ENCODE data around the gene PSMB3.

Gene PSMB3

DNA sequence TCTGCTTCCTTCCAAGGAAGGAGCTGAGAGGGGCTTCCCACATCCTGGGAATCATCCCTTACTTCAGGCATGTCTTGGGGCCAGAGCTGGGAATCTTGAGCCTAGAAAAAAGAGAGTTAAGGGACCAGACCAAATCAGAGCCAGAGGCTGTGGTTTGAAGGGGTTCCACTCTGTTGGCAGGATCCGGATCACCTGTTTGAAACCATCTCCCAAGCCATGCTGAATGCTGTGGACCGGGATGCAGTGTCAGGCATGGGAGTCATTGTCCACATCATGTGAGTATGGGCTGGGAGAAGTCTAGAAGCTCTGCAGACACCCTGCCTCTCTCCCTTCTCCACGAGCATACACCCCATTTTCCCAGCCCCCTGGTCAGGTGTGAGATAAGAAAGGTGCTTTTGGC lies 9.7 kb downstream of the PSMB3 start:
- ChIA-PET CTCF (interaction anchor here (0.7 to 2.2 kb wide), 10 partner anchors 9 to 482 kb away, joined by 3 to 7 read pairs (median 4); partner anchors contain the start of gene PIP4K2B), POLR2A (interaction anchor here (0.7 to 1.4 kb wide), 3 partner anchors 10 to 391 kb away, joined by 3 to 5 read pairs (median 3); partner anchors contain the start of gene PSMB3)
- H3K9me3 ChIP-seq (ENCODE audit: control insufficient read depth, insufficient read depth, low read depth, low read length): no peaks in the 10 kb centered on the region
- no peaks in the 10 kb centered on the region for H3K4me1 ChIP-seq (ENCODE audit: control insufficient read depth, insufficient read depth, low read length)
- H3K27ac ChIP-seq (ENCODE audit: extremely low read depth, low read depth, low read length): peak overlapping the region; percentile 25; the same call in 1 of the 2 replicates
- peaks cover 68 to 92% of the 10 kb centered on the region in 2 experiments for H3K36me3 ChIP-seq (ENCODE audit: control insufficient read depth in 2 of 2, insufficient read depth in 1 of 2, low read length in 2 of 2)
- TF ChIP-seq ZNF571 (tag by site-specific recombination; IDR thresholded peaks at IDR 0.05) (no peak), ZNF600 (tag by site-specific recombination; IDR thresholded peaks at IDR 0.05) (peak; percentile 65)
- H3K4me3 ChIP-seq (ENCODE audit: low read depth, low read length): no peak overlapping the region

- Histone ChIP-seq H3K9me3 (ENCODE audit: control insufficient read depth, insufficient read depth, low read depth, low read length) (no peaks in the 10 kb centered on the region), H3K27ac (ENCODE audit: extremely low read depth, low read depth, low read length) (no peak overlapping the region), H3K4me1 (ENCODE audit: control insufficient read depth, insufficient read depth, low read length) (no peaks in the 10 kb centered on the region), H3K36me3 (ENCODE audit: control insufficient read depth in 2 of 2, insufficient read depth in 1 of 2, low read length in 2 of 2) (peaks cover 46 to 96% of the 10 kb centered on the region in 2 experiments), H3K4me3 (ENCODE audit: low read depth, low read length) (no peak overlapping the region)
- CTCF ChIA-PET: no interaction called here
- POLR2A ChIA-PET: interaction anchor here (0.6 kb wide), 1 partner anchor 77 kb away, joined by 4 read pairs; no protein-coding TSS in a partner anchor
- TF ChIP-seq ZNF221 (tag by site-specific recombination; IDR thresholded peaks at IDR 0.05; ENCODE audit: borderline replicate concordance) (no peak), ZNF23 (tag by site-specific recombination; IDR thresholded peaks at IDR 0.05; ENCODE audit: borderline replicate concordance) (no peak), ZNF132 (tag by site-specific recombination; IDR thresholded peaks at IDR 0.05; ENCODE audit: borderline replicate concordance) (no peak), ZNF658 (tag by site-specific recombination; IDR thresholded peaks at IDR 0.05) (no peak), ZNF610 (tag by site-specific recombination; IDR thresholded peaks at IDR 0.05; ENCODE audit: borderline replicate concordance) (no peak), ZNF514 (tag by site-specific recombination; IDR thresholded peaks at IDR 0.05) (no peak), FEZF1 (tag by site-specific recombination; IDR thresholded peaks at IDR 0.05) (no peak), ZNF600 (tag by site-specific recombination; IDR thresholded peaks at IDR 0.05) (no peak), MZF1 (tag by site-specific recombination; IDR thresholded peaks at IDR 0.05; ENCODE audit: borderline replicate concordance) (no peak), ZBTB6 (tag by site-specific recombination; IDR thresholded peaks at IDR 0.05) (no peak), ZNF623 (tag by site-specific recombination; IDR thresholded peaks at IDR 0.05) (no peak), ZNF114 (tag by site-specific recombination; IDR thresholded peaks at IDR 0.05) (no peak), ZNF654 (tag by site-specific recombination; IDR thresholded peaks at IDR 0.05; ENCODE audit: low read depth) (no peak), ZNF10 (tag by site-specific recombination; IDR thresholded peaks at IDR 0.05) (no peak), ZBTB20 (tag by site-specific recombination; IDR thresholded peaks at IDR 0.05) (no peak), ZFP37 (tag by site-specific recombination; IDR thresholded peaks at IDR 0.05) (no peak), SP2 (tag by site-specific recombination; IDR thresholded peaks at IDR 0.05) (no peak), ZNF792 (tag by site-specific recombination; IDR thresholded peaks at IDR 0.05) (no peak)
- TF ChIP-seq, protein P1, sequence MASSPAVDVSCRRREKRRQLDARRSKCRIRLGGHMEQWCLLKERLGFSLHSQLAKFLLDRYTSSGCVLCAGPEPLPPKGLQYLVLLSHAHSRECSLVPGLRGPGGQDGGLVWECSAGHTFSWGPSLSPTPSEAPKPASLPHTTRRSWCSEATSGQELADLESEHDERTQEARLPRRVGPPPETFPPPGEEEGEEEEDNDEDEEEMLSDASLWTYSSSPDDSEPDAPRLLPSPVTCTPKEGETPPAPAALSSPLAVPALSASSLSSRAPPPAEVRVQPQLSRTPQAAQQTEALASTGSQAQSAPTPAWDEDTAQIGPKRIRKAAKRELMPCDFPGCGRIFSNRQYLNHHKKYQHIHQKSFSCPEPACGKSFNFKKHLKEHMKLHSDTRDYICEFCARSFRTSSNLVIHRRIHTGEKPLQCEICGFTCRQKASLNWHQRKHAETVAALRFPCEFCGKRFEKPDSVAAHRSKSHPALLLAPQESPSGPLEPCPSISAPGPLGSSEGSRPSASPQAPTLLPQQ (tag by site-specific recombination; IDR thresholded peaks at IDR 0.05): no peak
These were observed 13.8 kb downstream of the PSMB3 start for GRCh38 chr17:38766341-38766740.

- Histone ChIP-seq H3K36me3 (ENCODE audit: control insufficient read depth in 2 of 2, insufficient read depth in 1 of 2, low read length in 2 of 2) (peaks cover 52 to 98% of the 10 kb centered on the region in 2 experiments), H3K9me3 (ENCODE audit: control insufficient read depth, insufficient read depth, low read depth, low read length) (no peaks in the 10 kb centered on the region), H3K27ac (ENCODE audit: extremely low read depth, low read depth, low read length) (no peak overlapping the region), H3K4me3 (ENCODE audit: low read depth, low read length) (no peak overlapping the region), H3K4me1 (ENCODE audit: control insufficient read depth, insufficient read depth, low read length) (no peaks in the 10 kb centered on the region)
- ChIA-PET POLR2A (interaction anchor here (0.7 kb wide), 1 partner anchor 17 kb away, joined by 3 read pairs; no protein-coding TSS in a partner anchor), CTCF (interaction anchor here (1.3 kb wide), 1 partner anchor 34 kb away, joined by 4 read pairs; no protein-coding TSS in a partner anchor)
- TF ChIP-seq ZNF138 (tag by site-specific recombination; IDR thresholded peaks at IDR 0.05; ENCODE audit: borderline replicate concordance): no peak
- no peak for TF ChIP-seq ZNF112 (tag by site-specific recombination; IDR thresholded peaks at IDR 0.05)
- TF ChIP-seq ZNF558 (tag by site-specific recombination; IDR thresholded peaks at IDR 0.05): no peak
- TF ChIP-seq ZBTB11 (tag by site-specific recombination; conservative IDR thresholded peaks at IDR 0.05; ENCODE audit: low read depth): no peak
- no peak for TF ChIP-seq ZNF19 (tag by site-specific recombination; IDR thresholded peaks at IDR 0.05; ENCODE audit: low read depth)
- no peak for TF ChIP-seq ZNF426 (tag by site-specific recombination; IDR thresholded peaks at IDR 0.05)
- TF ChIP-seq ZNF23 (tag by site-specific recombination; IDR thresholded peaks at IDR 0.05; ENCODE audit: borderline replicate concordance): no peak
- TF ChIP-seq ZNF548 (tag by site-specific recombination; IDR thresholded peaks at IDR 0.05): no peak
- TF ChIP-seq ZNF621 (tag by site-specific recombination; IDR thresholded peaks at IDR 0.05): no peak
These were observed 15.9 kb downstream of the PSMB3 start for GRCh38 chr17:38768417-38768816.

Data from HEK293 (cell line).